Esophagus muscularis mucosa (tissue), 3 donors: Measurements from ENCODE around the gene MACROD2.

Source experiments
- EP300 ChIP-seq: sonication (generic); formaldehyde crosslinking; IDR thresholded peaks from one replicate; pipeline ENCODE4 v1.6.1; 2017; ENCODE audit warnings: antibody characterized with exemption
- TF ChIP-seq, protein P1 (sequence below), 3 experiments: fragments of 200-600 bp in 2 of 3; fragments of 450-650 bp in 1 of 3; sonication (generic) in 2 of 3; IDR thresholded peaks; one replicate each; pipeline ENCODE4 v1.5.1; 2017 to 2019; ENCODE audit warnings: antibody characterized with exemption in 3 of 3, mild to moderate bottlenecking in 2 of 3, moderate library complexity in 1 of 3

DNA sequence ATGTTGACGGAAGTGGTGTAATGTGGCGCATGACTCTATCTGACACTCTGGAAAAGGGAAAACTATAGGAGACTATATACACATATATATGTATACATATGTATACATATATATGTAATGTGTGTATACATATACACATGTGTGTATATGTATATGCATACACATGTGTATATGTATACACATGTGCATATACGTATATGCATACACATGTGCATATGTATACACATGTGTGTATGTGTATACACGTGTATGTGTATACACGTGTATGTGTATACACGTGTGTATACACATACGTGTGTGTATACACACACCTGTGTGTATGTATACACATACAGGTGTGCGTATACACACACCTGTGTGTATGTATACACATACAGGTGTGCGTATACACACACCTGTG lies 1025.5 kb downstream of the MACROD2 start:
- TF ChIP-seq, protein P1, sequence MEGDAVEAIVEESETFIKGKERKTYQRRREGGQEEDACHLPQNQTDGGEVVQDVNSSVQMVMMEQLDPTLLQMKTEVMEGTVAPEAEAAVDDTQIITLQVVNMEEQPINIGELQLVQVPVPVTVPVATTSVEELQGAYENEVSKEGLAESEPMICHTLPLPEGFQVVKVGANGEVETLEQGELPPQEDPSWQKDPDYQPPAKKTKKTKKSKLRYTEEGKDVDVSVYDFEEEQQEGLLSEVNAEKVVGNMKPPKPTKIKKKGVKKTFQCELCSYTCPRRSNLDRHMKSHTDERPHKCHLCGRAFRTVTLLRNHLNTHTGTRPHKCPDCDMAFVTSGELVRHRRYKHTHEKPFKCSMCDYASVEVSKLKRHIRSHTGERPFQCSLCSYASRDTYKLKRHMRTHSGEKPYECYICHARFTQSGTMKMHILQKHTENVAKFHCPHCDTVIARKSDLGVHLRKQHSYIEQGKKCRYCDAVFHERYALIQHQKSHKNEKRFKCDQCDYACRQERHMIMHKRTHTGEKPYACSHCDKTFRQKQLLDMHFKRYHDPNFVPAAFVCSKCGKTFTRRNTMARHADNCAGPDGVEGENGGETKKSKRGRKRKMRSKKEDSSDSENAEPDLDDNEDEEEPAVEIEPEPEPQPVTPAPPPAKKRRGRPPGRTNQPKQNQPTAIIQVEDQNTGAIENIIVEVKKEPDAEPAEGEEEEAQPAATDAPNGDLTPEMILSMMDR (IDR thresholded peaks at IDR 0.05), result no peak
- TF ChIP-seq EP300, result no peak
